WTC11 (cell line): ENCODE results near the gene NFKB1. TPM values are rescaled to one million over a fixed set of nuclear protein-coding genes. Genes with fewer than 3 reads are reported as not detected.
A peak's percentile ranks its signal among the peaks of the same experiment; 100 is the strongest.

Source experiments
- ATAC-seq: fragments of 200-7000 bp; cut with Tn5 transposase; 2 replicates; pipeline ENCODE4 v1.10.0; 2021; ENCODE audit warnings: mild to moderate bottlenecking, moderate library complexity
- CTCF ChIA-PET: fragments of 300-600 bp; sonication (Branson Sonifier 250); formaldehyde crosslinking; loops from one replicate; lab custom pipeline; 2021; ENCODE audit warnings: antibody characterized with exemption; lab: Charles Lee
- POLR2A ChIA-PET: fragments of 350-600 bp; sonication (Branson Sonifier 250); formaldehyde crosslinking; loops from one replicate; lab custom pipeline; 2021; ENCODE audit warnings: antibody characterized with exemption; lab: Charles Lee
- DNase-seq: peaks from one replicate; pipeline ENCODE4 v3.0.0; 2021; ENCODE audit warnings: low spot score
- H3K27ac Mint-ChIP-seq: 2 replicates; pipeline ENCODE4 v1.8.0; 2021; ENCODE audit warnings: mixed read lengths
- H3K27me3 Mint-ChIP-seq: 2 replicates; pipeline ENCODE4 v1.8.0; 2021; ENCODE audit warnings: low read depth, mild to moderate bottlenecking, moderate library complexity, mixed read lengths
- H3K36me3 Mint-ChIP-seq: 2 replicates; pipeline ENCODE4 v1.8.0; 2021; ENCODE audit warnings: mixed read lengths
- H3K4me1 Mint-ChIP-seq: 2 replicates; pipeline ENCODE4 v1.8.0; 2022; ENCODE audit warnings: mixed read lengths
- H3K4me3 Mint-ChIP-seq: 2 replicates; pipeline ENCODE4 v1.8.0; 2021; ENCODE audit warnings: mild to moderate bottlenecking, moderate library complexity, mixed read lengths
- H3K9me3 Mint-ChIP-seq: 2 replicates; pipeline ENCODE4 v1.8.0; 2021; ENCODE audit warnings: mixed read lengths
- ATF1 ChIP-seq: sonication (generic); formaldehyde crosslinking; IDR thresholded peaks from 2 replicates; pipeline ENCODE4 v1.8.1; 2023; ENCODE audit warnings: mild to moderate bottlenecking, moderate library complexity, missing genetic modification reagents
- ATF3 ChIP-seq: sonication (generic); formaldehyde crosslinking; conservative IDR thresholded peaks from 2 replicates; pipeline ENCODE4 v1.8.1; 2022; ENCODE audit warnings: mild to moderate bottlenecking, missing genetic modification reagents
- CDX4 ChIP-seq: fragments of 250-450 bp; sonication (Bioruptor Pico); IDR thresholded peaks from 2 replicates; pipeline ENCODE4 v1.9.0; 2021; ENCODE audit warnings: moderate library complexity, mild to moderate bottlenecking, inconsistent platforms, borderline replicate concordance
- E2F1 ChIP-seq: sonication (generic); formaldehyde crosslinking; IDR thresholded peaks from 2 replicates; pipeline ENCODE4 v1.8.0; 2022; ENCODE audit warnings: mild to moderate bottlenecking, missing genetic modification reagents
- EMX1 ChIP-seq: fragments of 250-450 bp; sonication (Bioruptor Pico); IDR thresholded peaks from 2 replicates; pipeline ENCODE4 v1.8.0; 2021; ENCODE audit warnings: mild to moderate bottlenecking
- ESRRA ChIP-seq: sonication (generic); formaldehyde crosslinking; IDR thresholded peaks from 2 replicates; pipeline ENCODE4 v1.8.1; 2022; ENCODE audit warnings: mild to moderate bottlenecking, missing genetic modification reagents, borderline replicate concordance
- IRF1 ChIP-seq: sonication (generic); formaldehyde crosslinking; IDR thresholded peaks from 2 replicates; pipeline ENCODE4 v1.8.0; 2023; ENCODE audit warnings: missing genetic modification reagents
- KAT7 ChIP-seq: sonication (generic); formaldehyde crosslinking; IDR thresholded peaks from 2 replicates; pipeline ENCODE4 v1.8.1; 2023; ENCODE audit warnings: missing genetic modification reagents, mild to moderate bottlenecking, borderline replicate concordance
- PRDM15 ChIP-seq: sonication (generic); formaldehyde crosslinking; IDR thresholded peaks from 2 replicates; pipeline ENCODE4 v1.8.0; 2022; ENCODE audit warnings: missing genetic modification reagents
- RORB ChIP-seq: fragments of 250-450 bp; sonication (Bioruptor Pico); IDR thresholded peaks from 2 replicates; pipeline ENCODE4 v1.9.0; 2021; ENCODE audit warnings: mild to moderate bottlenecking
- STAT6 ChIP-seq: sonication (generic); formaldehyde crosslinking; conservative IDR thresholded peaks from 2 replicates; pipeline ENCODE4 v1.8.1; 2023; ENCODE audit warnings: mild to moderate bottlenecking, low read depth, missing genetic modification reagents, moderate library complexity
- TCF7 ChIP-seq: sonication (generic); formaldehyde crosslinking; IDR thresholded peaks from 2 replicates; pipeline ENCODE4 v1.8.0; 2022; ENCODE audit warnings: mild to moderate bottlenecking, low read depth, missing genetic modification reagents, moderate library complexity
- USF1 ChIP-seq: sonication (generic); formaldehyde crosslinking; IDR thresholded peaks from 2 replicates; pipeline ENCODE4 v1.8.0; 2022; ENCODE audit warnings: mild to moderate bottlenecking, missing genetic modification reagents
- USF2 ChIP-seq: sonication (generic); formaldehyde crosslinking; IDR thresholded peaks from 2 replicates; pipeline ENCODE4 v1.8.1; 2023; ENCODE audit warnings: mild to moderate bottlenecking, missing genetic modification reagents, moderate library complexity
- ZNF121 ChIP-seq: sonication (generic); formaldehyde crosslinking; IDR thresholded peaks from 2 replicates; pipeline ENCODE4 v1.8.0; 2023; ENCODE audit warnings: missing genetic modification reagents
- ZNF396 ChIP-seq: fragments of 250-450 bp; sonication (Bioruptor Pico); IDR thresholded peaks from 2 replicates; pipeline ENCODE4 v1.8.0; 2021; ENCODE audit warnings: mild to moderate bottlenecking, moderate library complexity, borderline replicate concordance
- ZNF532 ChIP-seq: fragments of 250-450 bp; sonication (Bioruptor Pico); IDR thresholded peaks from 2 replicates; pipeline ENCODE4 v1.9.0; 2021; ENCODE audit warnings: mild to moderate bottlenecking, borderline replicate concordance
- ZNF671 ChIP-seq: fragments of 250-450 bp; sonication (Bioruptor Pico); IDR thresholded peaks from 2 replicates; pipeline ENCODE4 v1.8.0; 2021; ENCODE audit warnings: mild to moderate bottlenecking
- total RNA-seq: library from RNA; stranded (reverse); gene quantifications from 3 replicates; pipeline ENCODE4 v1.2.3, GENCODE V29; 2021

Gene NFKB1
- total RNA-seq, 1 experiment from 2014 or later: 5.6 TPM

- TF ChIP-seq ESRRA (CRISPR knock-in tag): no peak
- TF ChIP-seq TCF7 (CRISPR knock-in tag): no peak
- TF ChIP-seq ZNF671 (CRISPR knock-in tag): no peak
Measured at GRCh38 chr4:102657206-102657605, 156.0 kb downstream of the NFKB1 start (continued).

GRCh38 chr4:102663073-102663472 is 161.9 kb downstream of the NFKB1 start:
- DNase-seq (no peak), ATAC-seq (no peak)
- H3K4me3 Mint-ChIP-seq: no peak overlapping the region
- H3K27me3 Mint-ChIP-seq: no peaks in the 10 kb centered on the region
- ChIA-PET CTCF (no interaction called here), POLR2A (no interaction called here)
- no peaks in the 10 kb centered on the region for H3K4me1 Mint-ChIP-seq
- H3K36me3 Mint-ChIP-seq: peaks cover 19% of the 10 kb centered on the region
- TF ChIP-seq IRF1 (CRISPR knock-in tag): no peak
- TF ChIP-seq ATF1 (CRISPR knock-in tag): no peak
- no peak for TF ChIP-seq STAT6 (CRISPR knock-in tag)
- no peak for TF ChIP-seq RORB (CRISPR knock-in tag)
- TF ChIP-seq PRDM15 (CRISPR knock-in tag): no peak
- TF ChIP-seq E2F1: no peak
- no peak for TF ChIP-seq USF1 (CRISPR knock-in tag)
- TF ChIP-seq, all 79 proteins: peak for 0
- Mint-ChIP-seq H3K9me3 (no peaks in the 10 kb centered on the region), H3K27ac (no peak overlapping the region)

- Mint-ChIP-seq H3K27me3 (no peaks in the 10 kb centered on the region), H3K27ac (peak overlapping the region; percentile 29), H3K4me1 (no peaks in the 10 kb centered on the region), H3K4me3 (no peak overlapping the region), H3K9me3 (no peaks in the 10 kb centered on the region), H3K36me3 (peaks cover 26% of the 10 kb centered on the region)
- CTCF ChIA-PET: interaction anchor here (1.0 kb wide), 1 partner anchor 87 kb away, joined by 3 read pairs; no protein-coding TSS in a partner anchor
- DNase-seq (no peak), ATAC-seq (no peak)
- POLR2A ChIA-PET: no interaction called here
- TF ChIP-seq CDX4 (CRISPR knock-in tag) (no peak), USF2 (CRISPR knock-in tag) (no peak), ZNF532 (no peak), ZNF396 (CRISPR knock-in tag) (no peak), KAT7 (CRISPR knock-in tag) (no peak), EMX1 (CRISPR knock-in tag) (no peak), ZNF121 (CRISPR knock-in tag) (no peak), ATF3 (no peak)
Measured at GRCh38 chr4:102665527-102665926, 164.4 kb downstream of the NFKB1 start.
